ENCODE results near the gene MAML2.

DNA sequence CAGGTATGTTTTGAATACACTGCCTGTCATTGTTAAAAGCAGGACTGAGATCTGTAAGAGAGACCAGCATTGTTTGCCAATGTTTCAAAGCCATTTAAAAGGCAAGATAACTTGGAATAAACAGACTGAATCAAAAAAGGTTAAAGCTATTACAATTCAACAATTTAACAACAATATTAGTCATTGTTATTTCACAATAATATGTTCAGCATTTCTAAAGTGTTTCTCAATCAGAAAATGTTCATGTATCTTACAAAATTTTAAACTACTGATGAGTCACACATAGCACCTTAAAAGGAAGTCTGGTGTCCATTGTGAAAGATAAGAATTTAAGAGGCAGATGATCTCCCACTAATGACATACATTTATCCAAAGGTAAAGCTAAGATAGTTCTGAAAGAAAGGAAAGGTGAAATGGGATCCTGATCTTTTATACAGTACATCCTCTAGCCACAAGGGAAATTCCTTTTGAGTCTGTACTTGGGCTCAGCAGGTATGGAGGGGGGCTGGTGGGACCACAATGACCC is 79.7 kb downstream of the MAML2 start:
- TF ChIP-seq, protein P1, sequence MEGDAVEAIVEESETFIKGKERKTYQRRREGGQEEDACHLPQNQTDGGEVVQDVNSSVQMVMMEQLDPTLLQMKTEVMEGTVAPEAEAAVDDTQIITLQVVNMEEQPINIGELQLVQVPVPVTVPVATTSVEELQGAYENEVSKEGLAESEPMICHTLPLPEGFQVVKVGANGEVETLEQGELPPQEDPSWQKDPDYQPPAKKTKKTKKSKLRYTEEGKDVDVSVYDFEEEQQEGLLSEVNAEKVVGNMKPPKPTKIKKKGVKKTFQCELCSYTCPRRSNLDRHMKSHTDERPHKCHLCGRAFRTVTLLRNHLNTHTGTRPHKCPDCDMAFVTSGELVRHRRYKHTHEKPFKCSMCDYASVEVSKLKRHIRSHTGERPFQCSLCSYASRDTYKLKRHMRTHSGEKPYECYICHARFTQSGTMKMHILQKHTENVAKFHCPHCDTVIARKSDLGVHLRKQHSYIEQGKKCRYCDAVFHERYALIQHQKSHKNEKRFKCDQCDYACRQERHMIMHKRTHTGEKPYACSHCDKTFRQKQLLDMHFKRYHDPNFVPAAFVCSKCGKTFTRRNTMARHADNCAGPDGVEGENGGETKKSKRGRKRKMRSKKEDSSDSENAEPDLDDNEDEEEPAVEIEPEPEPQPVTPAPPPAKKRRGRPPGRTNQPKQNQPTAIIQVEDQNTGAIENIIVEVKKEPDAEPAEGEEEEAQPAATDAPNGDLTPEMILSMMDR (IDR thresholded peaks at IDR 0.05): no peak
- no peak for TF ChIP-seq EZH2phosphoT487 (IDR thresholded peaks at IDR 0.05)

Data from neural progenitor cell (in vitro differentiated cells).